ENCODE data around the gene TXNDC16.

TXNDC16 gene

GRCh38 chr14:52545584-52546317 lies 6.6 kb downstream of the TXNDC16 start:
- Histone ChIP-seq H3K9me3 (ENCODE audit: control insufficient read depth, insufficient read depth, low read length) (no peaks in the 10 kb centered on the region), H3K27ac (ENCODE audit: low read depth, low read length) (no peak overlapping the region), H3K4me3 (ENCODE audit: low read depth, low read length) (no peak overlapping the region), H3K4me1 (ENCODE audit: control insufficient read depth, insufficient read depth, low read length) (peaks cover 7% of the 10 kb centered on the region), H3K9ac (ENCODE audit: low read depth, low read length) (no peak overlapping the region), H3K36me3 (ENCODE audit: control insufficient read depth, insufficient read depth, low read length) (no peaks in the 10 kb centered on the region), H3K27me3 (ENCODE audit: control insufficient read depth, insufficient read depth, low read length) (no peaks in the 10 kb centered on the region)

- Histone ChIP-seq H3K4me1 (ENCODE audit: control insufficient read depth, insufficient read depth, low read length) (peaks cover 7% of the 10 kb centered on the region), H3K27ac (ENCODE audit: low read depth, low read length) (no peak overlapping the region), H3K4me3 (ENCODE audit: low read depth, low read length) (no peak overlapping the region), H3K9ac (ENCODE audit: low read depth, low read length) (no peak overlapping the region), H3K27me3 (ENCODE audit: control insufficient read depth, insufficient read depth, low read length) (no peaks in the 10 kb centered on the region), H3K9me3 (ENCODE audit: control insufficient read depth, insufficient read depth, low read length) (no peaks in the 10 kb centered on the region), H3K36me3 (ENCODE audit: control insufficient read depth, insufficient read depth, low read length) (peaks cover 30% of the 10 kb centered on the region)
These were observed 13.7 kb downstream of the TXNDC16 start for GRCh38 chr14:52538623-52539022.

GRCh38 chr14:52536269-52536668 lies 16.0 kb downstream of the TXNDC16 start:
- no peaks in the 10 kb centered on the region for H3K9me3 ChIP-seq (ENCODE audit: control insufficient read depth, insufficient read depth, low read length)
- H3K27ac ChIP-seq (ENCODE audit: low read depth, low read length), result no peak overlapping the region
- no peak overlapping the region for H3K4me3 ChIP-seq (ENCODE audit: low read depth, low read length)
- peaks cover 7% of the 10 kb centered on the region for H3K4me1 ChIP-seq (ENCODE audit: control insufficient read depth, insufficient read depth, low read length)
- H3K27me3 ChIP-seq (ENCODE audit: control insufficient read depth, insufficient read depth, low read length), result no peaks in the 10 kb centered on the region
- no peak overlapping the region for H3K9ac ChIP-seq (ENCODE audit: low read depth, low read length)
- peaks cover 31% of the 10 kb centered on the region for H3K36me3 ChIP-seq (ENCODE audit: control insufficient read depth, insufficient read depth, low read length)

GRCh38 chr14:52531481-52531880 lies 20.8 kb downstream of the TXNDC16 start:
- H3K4me1 ChIP-seq (ENCODE audit: control insufficient read depth, insufficient read depth, low read length), result no peaks in the 10 kb centered on the region
- H3K36me3 ChIP-seq (ENCODE audit: control insufficient read depth, insufficient read depth, low read length), result peaks cover 23% of the 10 kb centered on the region
- no peak overlapping the region for H3K27ac ChIP-seq (ENCODE audit: low read depth, low read length)
- no peak overlapping the region for H3K4me3 ChIP-seq (ENCODE audit: low read depth, low read length)
- H3K9ac ChIP-seq (ENCODE audit: low read depth, low read length), result no peak overlapping the region
- H3K9me3 ChIP-seq (ENCODE audit: control insufficient read depth, insufficient read depth, low read length), result no peaks in the 10 kb centered on the region
- H3K27me3 ChIP-seq (ENCODE audit: control insufficient read depth, insufficient read depth, low read length), result no peaks in the 10 kb centered on the region

- no peak overlapping the region for H3K4me3 ChIP-seq (ENCODE audit: low read depth, low read length)
- no peaks in the 10 kb centered on the region for H3K36me3 ChIP-seq (ENCODE audit: control insufficient read depth, insufficient read depth, low read length)
- no peaks in the 10 kb centered on the region for H3K27me3 ChIP-seq (ENCODE audit: control insufficient read depth, insufficient read depth, low read length)
- no peaks in the 10 kb centered on the region for H3K4me1 ChIP-seq (ENCODE audit: control insufficient read depth, insufficient read depth, low read length)
- no peak overlapping the region for H3K9ac ChIP-seq (ENCODE audit: low read depth, low read length)
- no peak overlapping the region for H3K27ac ChIP-seq (ENCODE audit: low read depth, low read length)
- no peaks in the 10 kb centered on the region for H3K9me3 ChIP-seq (ENCODE audit: control insufficient read depth, insufficient read depth, low read length)
These were observed 25.3 kb downstream of the TXNDC16 start for GRCh38 chr14:52527052-52527451.

GRCh38 chr14:52522581-52523345 lies 29.5 kb downstream of the TXNDC16 start:
- Histone ChIP-seq H3K36me3 (ENCODE audit: control insufficient read depth, insufficient read depth, low read length) (no peaks in the 10 kb centered on the region), H3K27ac (ENCODE audit: low read depth, low read length) (no peak overlapping the region), H3K4me3 (ENCODE audit: low read depth, low read length) (no peak overlapping the region), H3K9me3 (ENCODE audit: control insufficient read depth, insufficient read depth, low read length) (no peaks in the 10 kb centered on the region), H3K9ac (ENCODE audit: low read depth, low read length) (no peak overlapping the region), H3K27me3 (ENCODE audit: control insufficient read depth, insufficient read depth, low read length) (no peaks in the 10 kb centered on the region), H3K4me1 (ENCODE audit: control insufficient read depth, insufficient read depth, low read length) (no peaks in the 10 kb centered on the region)

- H3K9ac ChIP-seq (ENCODE audit: low read depth, low read length), result no peak overlapping the region
- no peak overlapping the region for H3K4me3 ChIP-seq (ENCODE audit: low read depth, low read length)
- no peaks in the 10 kb centered on the region for H3K9me3 ChIP-seq (ENCODE audit: control insufficient read depth, insufficient read depth, low read length)
- no peaks in the 10 kb centered on the region for H3K36me3 ChIP-seq (ENCODE audit: control insufficient read depth, insufficient read depth, low read length)
- H3K27me3 ChIP-seq (ENCODE audit: control insufficient read depth, insufficient read depth, low read length), result no peaks in the 10 kb centered on the region
- no peaks in the 10 kb centered on the region for H3K4me1 ChIP-seq (ENCODE audit: control insufficient read depth, insufficient read depth, low read length)
- H3K27ac ChIP-seq (ENCODE audit: low read depth, low read length), result no peak overlapping the region
These were observed 30.3 kb downstream of the TXNDC16 start for GRCh38 chr14:52522033-52522432.

GRCh38 chr14:52514046-52514811 lies 38.1 kb downstream of the TXNDC16 start:
- H3K27me3 ChIP-seq (ENCODE audit: control insufficient read depth, insufficient read depth, low read length), result no peaks in the 10 kb centered on the region
- no peaks in the 10 kb centered on the region for H3K9me3 ChIP-seq (ENCODE audit: control insufficient read depth, insufficient read depth, low read length)
- no peak overlapping the region for H3K27ac ChIP-seq (ENCODE audit: low read depth, low read length)
- H3K36me3 ChIP-seq (ENCODE audit: control insufficient read depth, insufficient read depth, low read length), result no peaks in the 10 kb centered on the region
- no peak overlapping the region for H3K9ac ChIP-seq (ENCODE audit: low read depth, low read length)
- H3K4me1 ChIP-seq (ENCODE audit: control insufficient read depth, insufficient read depth, low read length), result peaks cover 16% of the 10 kb centered on the region; the same call in 1 of the 2 replicates
- H3K4me3 ChIP-seq (ENCODE audit: low read depth, low read length), result no peak overlapping the region

GRCh38 chr14:52513249-52513648 lies 39.1 kb downstream of the TXNDC16 start:
- H3K36me3 ChIP-seq (ENCODE audit: control insufficient read depth, insufficient read depth, low read length), result no peaks in the 10 kb centered on the region

GRCh38 chr14:52494444-52494843 lies 57.9 kb downstream of the TXNDC16 start:
- H3K9ac ChIP-seq (ENCODE audit: low read depth, low read length), result no peak overlapping the region
- H3K4me3 ChIP-seq (ENCODE audit: low read depth, low read length), result no peak overlapping the region
- H3K4me1 ChIP-seq (ENCODE audit: control insufficient read depth, insufficient read depth, low read length), result no peaks in the 10 kb centered on the region
- no peaks in the 10 kb centered on the region for H3K36me3 ChIP-seq (ENCODE audit: control insufficient read depth, insufficient read depth, low read length)
- no peaks in the 10 kb centered on the region for H3K9me3 ChIP-seq (ENCODE audit: control insufficient read depth, insufficient read depth, low read length)
- no peak overlapping the region for H3K27ac ChIP-seq (ENCODE audit: low read depth, low read length)
- no peaks in the 10 kb centered on the region for H3K27me3 ChIP-seq (ENCODE audit: control insufficient read depth, insufficient read depth, low read length)

More at GRCh38 chr14:52513249-52513648, 39.1 kb downstream of the TXNDC16 start:
- Histone ChIP-seq H3K9ac (ENCODE audit: low read depth, low read length) (no peak overlapping the region), H3K9me3 (ENCODE audit: control insufficient read depth, insufficient read depth, low read length) (no peaks in the 10 kb centered on the region), H3K27ac (ENCODE audit: low read depth, low read length) (no peak overlapping the region), H3K4me3 (ENCODE audit: low read depth, low read length) (no peak overlapping the region), H3K4me1 (ENCODE audit: control insufficient read depth, insufficient read depth, low read length) (peaks cover 16% of the 10 kb centered on the region; the same call in 1 of the 2 replicates), H3K27me3 (ENCODE audit: control insufficient read depth, insufficient read depth, low read length) (no peaks in the 10 kb centered on the region)

Measured in HUES48 (cell line).